IMR-90 (cell line): ENCODE data around the gene KRTAP5-6. TPM values are rescaled to one million over a fixed set of nuclear protein-coding genes. Genes with fewer than 3 reads are reported as not detected.

Experiments used
- ATAC-seq: fragments of 200-7000 bp; cut with Tn5 transposase; 2 replicates; pipeline ENCODE4 v1.9.1; 2020; ENCODE audit warnings: low read depth, mild to moderate bottlenecking, moderate library complexity
- BruUV-seq: library from RNA; stranded (reverse); fragments of 400-500 nt; replicated peaks from 2 replicates; lab custom pipeline; 2021; lab: Mats Ljungman, UMichigan
- CTCF ChIA-PET: fragments of 300-600 bp; formaldehyde crosslinking; extraction: SDS; loops from one replicate; lab custom pipeline; 2021; ENCODE audit warnings: antibody characterized with exemption; lab: Yijun Ruan, JAX
- POLR2A ChIA-PET: fragments of 300-600 bp; sonication (Branson Sonifier 250); formaldehyde crosslinking; loops from one replicate; lab custom pipeline; 2022; ENCODE audit warnings: antibody characterized with exemption; ENCODE audit not compliant: unreplicated experiment; lab: Charles Lee
- DNase-seq: peaks from one replicate; pipeline ENCODE4 v3.0.0; 2013
- H2AFZ ChIP-seq: replicated peaks from 2 replicates; pipeline ENCODE3; 2013; ENCODE audit warnings: low read length, mild to moderate bottlenecking; ENCODE audit not compliant: poor library complexity
- H2AK5ac ChIP-seq: 2 replicates; pipeline ENCODE4 v1.6.1; 2013; ENCODE audit warnings: low read depth, low read length, inconsistent platforms
- H2AK9ac ChIP-seq: replicated peaks from 2 replicates; pipeline ENCODE3; 2013; ENCODE audit warnings: mild to moderate bottlenecking, low read depth, low read length, moderate library complexity; ENCODE audit not compliant: poor library complexity
- H2BK120ac ChIP-seq: 2 replicates; pipeline ENCODE4 v1.6.1; 2013; ENCODE audit warnings: low read depth, low read length, inconsistent platforms
- H2BK15ac ChIP-seq: 3 replicates; pipeline ENCODE4 v1.6.1; 2013; ENCODE audit warnings: low read depth, low read length, inconsistent platforms
- H2BK20ac ChIP-seq: 2 replicates; pipeline ENCODE4 v1.6.1; 2013; ENCODE audit warnings: low read depth, mild to moderate bottlenecking, inconsistent platforms, low read length, moderate library complexity
- H2BK5ac ChIP-seq: 2 replicates; pipeline ENCODE4 v1.6.1; 2013; ENCODE audit warnings: mild to moderate bottlenecking, low read depth, low read length, inconsistent platforms; ENCODE audit not compliant: poor library complexity, severe bottlenecking
- H3K14ac ChIP-seq: replicated peaks from 2 replicates; pipeline ENCODE4 v1.6.1; 2013; ENCODE audit warnings: low read depth, low read length, inconsistent platforms
- H3K18ac ChIP-seq: 2 replicates; pipeline ENCODE4 v1.6.1; 2013; ENCODE audit warnings: low read depth, low read length, control low read depth
- H3K23ac ChIP-seq: 2 replicates; pipeline ENCODE4 v1.6.1; 2013; ENCODE audit warnings: low read depth, low read length, inconsistent platforms
- H3K27ac ChIP-seq: 2 replicates; pipeline ENCODE4 v1.5.1; 2013; ENCODE audit warnings: mild to moderate bottlenecking, control low read depth, low read length; ENCODE audit not compliant: insufficient read depth
- H3K27me3 ChIP-seq: 2 replicates; pipeline ENCODE4 v1.6.1; 2013; ENCODE audit warnings: low read length; ENCODE audit not compliant: control insufficient read depth, insufficient read depth
- H3K36me3 ChIP-seq: 2 replicates; pipeline ENCODE4 v1.6.1; 2013; ENCODE audit warnings: low read length, mixed read lengths; ENCODE audit not compliant: control insufficient read depth, insufficient read depth
- H3K4ac ChIP-seq: 2 replicates; pipeline ENCODE4 v1.6.1; 2013; ENCODE audit warnings: low read depth, low read length, inconsistent platforms
- H3K4me1 ChIP-seq: 2 replicates; pipeline ENCODE4 v1.6.1; 2013; ENCODE audit warnings: low read length, mixed read lengths; ENCODE audit not compliant: control insufficient read depth, insufficient read depth
- H3K4me2 ChIP-seq: 2 replicates; pipeline ENCODE4 v1.6.1; 2013; ENCODE audit warnings: low read depth, mild to moderate bottlenecking, control low read depth, low read length, moderate library complexity
- H3K4me3 ChIP-seq: 2 replicates; pipeline ENCODE4 v1.5.1; 2013; ENCODE audit warnings: low read depth, mild to moderate bottlenecking, control low read depth, low read length, moderate library complexity; ENCODE audit not compliant: insufficient read depth
- H3K56ac ChIP-seq: 2 replicates; pipeline ENCODE4 v1.6.1; 2013; ENCODE audit warnings: low read length, inconsistent platforms; ENCODE audit not compliant: insufficient read depth; ENCODE audit errors: extremely low read depth
- H3K79me1 ChIP-seq, 2 experiments: 2 replicates each; pipeline ENCODE4 v1.6.1; 2013; ENCODE audit warnings: low read length in 2 of 2, inconsistent platforms in 1 of 2, low read depth in 1 of 2
- H3K9ac ChIP-seq: 2 replicates; pipeline ENCODE4 v1.6.1; 2013; ENCODE audit warnings: low read depth, low read length, control low read depth
- H3K9me1 ChIP-seq: 2 replicates; pipeline ENCODE4 v1.6.1; 2013; ENCODE audit warnings: low read length, inconsistent platforms; ENCODE audit not compliant: insufficient read depth
- H3K9me3 ChIP-seq: 2 replicates; pipeline ENCODE4 v1.6.1; 2013; ENCODE audit warnings: low read length; ENCODE audit not compliant: control insufficient read depth, insufficient read depth
- H4K20me1 ChIP-seq: 2 replicates; pipeline ENCODE4 v1.6.1; 2013; ENCODE audit warnings: low read length, inconsistent platforms; ENCODE audit not compliant: insufficient read depth
- H4K5ac ChIP-seq: 2 replicates; pipeline ENCODE4 v1.6.1; 2013; ENCODE audit warnings: mild to moderate bottlenecking, low read depth, low read length, control low read depth
- H4K8ac ChIP-seq, 2 experiments: 2 replicates each; pipeline ENCODE4 v1.6.1; 2013; ENCODE audit warnings: low read depth in 2 of 2, low read length in 2 of 2, control low read depth in 1 of 2, inconsistent platforms in 1 of 2
- H4K91ac ChIP-seq: 2 replicates; pipeline ENCODE4 v1.6.1; 2013; ENCODE audit warnings: low read depth, low read length, inconsistent platforms; ENCODE audit not compliant: insufficient read depth
- CEBPB ChIP-seq: IDR thresholded peaks from 2 replicates; pipeline ENCODE4 v1.6.1; 2012; ENCODE audit warnings: low read depth, low read length, improper control_type of control experiment
- CHD1 ChIP-seq: IDR thresholded peaks from 2 replicates; pipeline ENCODE4 v1.6.1; 2012; ENCODE audit warnings: low read depth, low read length, improper control_type of control experiment
- ELK1 ChIP-seq: fragments of 150-350 bp; IDR thresholded peaks from 2 replicates; pipeline ENCODE4 v1.6.1; 2016; ENCODE audit warnings: low read depth, mild to moderate bottlenecking, low read length, moderate library complexity, borderline replicate concordance
- FOS ChIP-seq: fragments of 150-350 bp; IDR thresholded peaks from 2 replicates; pipeline ENCODE4 v1.6.1; 2016; ENCODE audit warnings: low read depth, low read length
- MAFK ChIP-seq: IDR thresholded peaks from 2 replicates; pipeline ENCODE4 v1.6.1; 2012; ENCODE audit warnings: low read depth, low read length, improper control_type of control experiment
- MAZ ChIP-seq: IDR thresholded peaks from 2 replicates; pipeline ENCODE4 v1.6.1; 2012; ENCODE audit warnings: low read depth, mild to moderate bottlenecking, low read length, improper control_type of control experiment, moderate library complexity, borderline replicate concordance
- MXI1 ChIP-seq: IDR thresholded peaks from 2 replicates; pipeline ENCODE4 v1.6.1; 2012; ENCODE audit warnings: low read depth, mild to moderate bottlenecking, low read length, moderate library complexity, borderline replicate concordance
- NFE2L2 ChIP-seq: fragments of 150-350 bp; IDR thresholded peaks from 2 replicates; pipeline ENCODE4 v1.6.1; 2016; ENCODE audit warnings: low read depth, mild to moderate bottlenecking, low read length
- POLR2A ChIP-seq: IDR thresholded peaks from 2 replicates; pipeline ENCODE4 v1.6.1; 2012; ENCODE audit warnings: mild to moderate bottlenecking, low read depth, low read length
- RAD21 ChIP-seq: IDR thresholded peaks from 2 replicates; pipeline ENCODE4 v1.6.1; 2012; ENCODE audit warnings: low read length, improper control_type of control experiment
- RCOR1 ChIP-seq: IDR thresholded peaks from 2 replicates; pipeline ENCODE4 v1.6.1; 2012; ENCODE audit warnings: mild to moderate bottlenecking, low read length, improper control_type of control experiment; ENCODE audit not compliant: insufficient replicate concordance
- SMC3 ChIP-seq: fragments of 150-350 bp; IDR thresholded peaks from 2 replicates; pipeline ENCODE4 v1.6.1; 2016; ENCODE audit warnings: low read depth, mild to moderate bottlenecking, antibody characterized with exemption, low read length, moderate library complexity
- USF2 ChIP-seq: fragments of 150-350 bp; IDR thresholded peaks from 2 replicates; pipeline ENCODE4 v1.6.1; 2017; ENCODE audit warnings: mild to moderate bottlenecking, antibody characterized with exemption, low read length, low read depth
- WGBS, 2 experiments: methylation state at CpG; one replicate each; pipeline versions ENCODE4 v1.1.5 to v1.1.7; 2013; ENCODE audit warnings: missing lambda C conversion rate in 2 of 2; ENCODE audit not compliant: insufficient read length in 1 of 2; ENCODE audit errors: extremely low coverage in 2 of 2; 5-methylcytosine and 5-hydroxymethylcytosine counted together
- dilution Hi-C: fragments of 300-500 bp; cut with HindIII; formaldehyde crosslinking; loops from one replicate; pipeline ENCODE4 v1.14.3; 2018; ENCODE audit warnings: low sequenced_read_pairs; ENCODE audit not compliant: unreplicated experiment
- in situ Hi-C: fragments of 300-500 bp; cut with MboI; formaldehyde crosslinking; loops from 3 replicates; pipeline ENCODE4 v1.14.3; 2019; ENCODE audit warnings: low sequenced_read_pairs, inconsistent platforms, mixed read lengths
- intact Hi-C: fragments of 100-400 bp; cut with micrococcal nuclease; formaldehyde crosslinking; loops from 2 replicates; pipeline ENCODE4 v1.10.0; 2022
- polyA plus RNA-seq, 3 experiments: library from polyadenylated mRNA; depleted of rRNA; stranded (reverse); fragments of >200 nt; gene quantifications; 2 replicates each; pipeline ENCODE4 v1.2.3, GENCODE V29; 2012; ENCODE audit warnings: low replicate concordance in 1 of 3
- total RNA-seq: library from RNA; depleted of rRNA; stranded (reverse); fragments of >200 nt; gene quantifications from 2 replicates; pipeline ENCODE4 v1.2.3, GENCODE V29; 2012

The KRTAP5-6 gene
- total and polyA plus RNA-seq, 2 of the 4 experiments (the other 2 are of a cell fraction): not detected

- no peak for TF ChIP-seq MXI1
- TF ChIP-seq MAZ: no peak
- TF ChIP-seq FOS: no peak
Measured at GRCh38 chr11:1651411-1651980, 45.5 kb upstream of the KRTAP5-6 start (continued).

GRCh38 chr11:1652026-1652425, 45.0 kb upstream of the KRTAP5-6 start:
- Histone ChIP-seq H4K20me1 (no peaks in the 10 kb centered on the region), H3K9me1 (no peaks in the 10 kb centered on the region), H2BK120ac (no peak overlapping the region), H2AK9ac (no peak overlapping the region), H4K8ac (no peak overlapping the region), H2BK5ac (no peak overlapping the region), H3K9me3 (no peaks in the 10 kb centered on the region), H3K9ac (no peak overlapping the region), H2AK5ac (no peak overlapping the region), H3K4ac (no peak overlapping the region), H2AFZ (no peak overlapping the region), H2BK15ac (no peak overlapping the region), H3K14ac (no peak overlapping the region), H4K5ac (no peak overlapping the region), H3K27me3 (peaks cover 48% of the 10 kb centered on the region), H2BK20ac (no peak overlapping the region), H3K4me1 (no peaks in the 10 kb centered on the region; the same call in 1 of the 2 replicates), H3K79me1 (no peaks in the 10 kb centered on the region), H3K27ac (no peak overlapping the region), H3K23ac (no peak overlapping the region), H3K4me2 (no peak overlapping the region), H3K36me3 (no peaks in the 10 kb centered on the region), H3K18ac (no peak overlapping the region), H3K4me3 (no peak overlapping the region), H4K91ac (no peak overlapping the region), H3K56ac (no peak overlapping the region)
- ChIA-PET CTCF (interaction anchor here (0.6 to 3.0 kb wide), 12 partner anchors 12 to 504 kb away, joined by 3 to 16 read pairs (median 5); no protein-coding TSS in a partner anchor), POLR2A (no interaction called here)
- WGBS, 2 experiments: 72% methylated on average over 10 of the region's 19 CpGs; no CpG with 5 or more reads in 1 of the 2 experiments
- TF ChIP-seq MAFK (no peak), RCOR1 (no peak), CHD1 (no peak), RAD21 (no peak), NFE2L2 (no peak), POLR2A (no peak), MXI1 (no peak), FOS (no peak), ELK1 (no peak), MAZ (no peak), SMC3 (no peak), USF2 (no peak), CEBPB (no peak)
- DNase-seq: no peak
- in situ Hi-C loops (no loop called here), dilution Hi-C loops (no loop called here), intact Hi-C loops (loop anchor here (2.0 to 5.0 kb wide), 3 partner anchors 41 to 505 kb away; no protein-coding TSS in a partner anchor)
- ATAC-seq: no peak
- BruUV-seq: no TSS peak
